ENCODE measurements around the gene BTBD16. TPM values are rescaled to one million over a fixed set of nuclear protein-coding genes. Genes with fewer than 3 reads are reported as not detected.

Gene BTBD16
- total RNA-seq, 3 donors from 2014 or later: 0.29 TPM; not detected in 2

DNA sequence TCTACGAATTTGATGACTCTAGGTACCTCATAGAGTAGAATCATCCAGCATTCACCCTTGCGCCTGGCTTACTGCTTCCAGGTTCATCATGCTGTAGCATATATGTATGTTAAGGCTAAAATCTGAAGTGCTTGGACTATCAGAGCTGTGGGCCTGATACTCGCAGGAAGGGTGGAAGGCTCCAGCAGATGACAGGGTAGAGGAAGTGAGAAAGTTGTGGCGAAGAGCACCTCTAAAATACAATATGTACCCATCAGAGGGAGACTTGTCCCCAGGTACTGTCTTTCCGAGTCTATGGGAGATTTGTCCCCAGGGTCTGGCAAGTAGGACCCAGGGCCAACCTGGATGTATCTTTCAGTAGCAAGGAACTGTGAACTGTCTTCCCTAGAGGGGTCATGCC lies 55.3 kb downstream of the BTBD16 start:
- no peak for DNase-seq (ENCODE audit: low spot score in 2 of 2)
- Histone ChIP-seq H3K4me1 (no peaks in the 10 kb centered on the region), H3K27me3 (no peaks in the 10 kb centered on the region), H3K36me3 (no peaks in the 10 kb centered on the region), H3K9me3 (no peaks in the 10 kb centered on the region), H3K4me3 (no peak overlapping the region), H3K27ac (no peak overlapping the region)
- intact Hi-C loops (cut with DNase I; ENCODE audit: low total_unique reads): no loop called here
- no peak for TF ChIP-seq POLR2A (IDR thresholded peaks at IDR 0.05)
- TF ChIP-seq, protein P1, sequence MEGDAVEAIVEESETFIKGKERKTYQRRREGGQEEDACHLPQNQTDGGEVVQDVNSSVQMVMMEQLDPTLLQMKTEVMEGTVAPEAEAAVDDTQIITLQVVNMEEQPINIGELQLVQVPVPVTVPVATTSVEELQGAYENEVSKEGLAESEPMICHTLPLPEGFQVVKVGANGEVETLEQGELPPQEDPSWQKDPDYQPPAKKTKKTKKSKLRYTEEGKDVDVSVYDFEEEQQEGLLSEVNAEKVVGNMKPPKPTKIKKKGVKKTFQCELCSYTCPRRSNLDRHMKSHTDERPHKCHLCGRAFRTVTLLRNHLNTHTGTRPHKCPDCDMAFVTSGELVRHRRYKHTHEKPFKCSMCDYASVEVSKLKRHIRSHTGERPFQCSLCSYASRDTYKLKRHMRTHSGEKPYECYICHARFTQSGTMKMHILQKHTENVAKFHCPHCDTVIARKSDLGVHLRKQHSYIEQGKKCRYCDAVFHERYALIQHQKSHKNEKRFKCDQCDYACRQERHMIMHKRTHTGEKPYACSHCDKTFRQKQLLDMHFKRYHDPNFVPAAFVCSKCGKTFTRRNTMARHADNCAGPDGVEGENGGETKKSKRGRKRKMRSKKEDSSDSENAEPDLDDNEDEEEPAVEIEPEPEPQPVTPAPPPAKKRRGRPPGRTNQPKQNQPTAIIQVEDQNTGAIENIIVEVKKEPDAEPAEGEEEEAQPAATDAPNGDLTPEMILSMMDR (IDR thresholded peaks at IDR 0.05): no peak
- no peak for TF ChIP-seq POLR2AphosphoS5 (IDR thresholded peaks at IDR 0.05)

DNA sequence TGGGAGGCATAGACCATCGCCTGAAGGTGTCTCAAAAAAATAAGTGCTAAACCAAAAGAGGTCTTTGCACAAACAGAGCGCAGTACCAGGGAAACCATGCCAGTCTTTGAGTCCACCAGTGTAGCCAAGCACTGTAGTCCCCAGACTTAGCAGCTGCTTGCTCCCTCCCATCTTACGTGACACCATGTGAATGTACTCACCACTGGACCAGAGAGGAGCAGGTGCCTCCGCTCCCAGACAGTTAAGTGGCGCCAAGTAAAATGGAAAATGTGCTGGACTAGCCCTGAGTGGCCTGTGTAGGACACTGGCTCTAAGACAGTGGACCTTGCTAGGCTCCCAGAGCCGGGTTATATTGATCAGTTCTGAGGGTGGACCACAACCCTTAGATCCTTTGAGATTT lies 55.7 kb downstream of the BTBD16 start:
- no peaks in the 10 kb centered on the region for H3K4me1 ChIP-seq
- TF ChIP-seq, protein P1 (IDR thresholded peaks at IDR 0.05): no peak
- TF ChIP-seq POLR2AphosphoS5 (IDR thresholded peaks at IDR 0.05): no peak
- no peak for TF ChIP-seq POLR2A (IDR thresholded peaks at IDR 0.05)
- DNase-seq (ENCODE audit: low spot score in 2 of 2): no peak

GRCh38 chr10:122327237-122328206 lies 56.4 kb downstream of the BTBD16 start:
- DNase-seq (ENCODE audit: low spot score in 2 of 2): no peak
- TF ChIP-seq, protein P1 (IDR thresholded peaks at IDR 0.05): no peak
- TF ChIP-seq POLR2A (IDR thresholded peaks at IDR 0.05) (no peak), POLR2AphosphoS5 (IDR thresholded peaks at IDR 0.05) (no peak)
- Histone ChIP-seq H3K4me1 (no peaks in the 10 kb centered on the region), H3K27me3 (no peaks in the 10 kb centered on the region), H3K9me3 (no peaks in the 10 kb centered on the region), H3K36me3 (no peaks in the 10 kb centered on the region), H3K27ac (no peak overlapping the region), H3K4me3 (no peak overlapping the region)
- intact Hi-C loops (cut with DNase I; ENCODE audit: low total_unique reads): no loop called here

More for the DNA sequence above, 55.7 kb downstream of the BTBD16 start:
- intact Hi-C loops (cut with DNase I; ENCODE audit: low total_unique reads): no loop called here
- H3K27me3 ChIP-seq: no peaks in the 10 kb centered on the region
- H3K36me3 ChIP-seq: no peaks in the 10 kb centered on the region
- no peak overlapping the region for H3K4me3 ChIP-seq
- no peaks in the 10 kb centered on the region for H3K9me3 ChIP-seq
- no peak overlapping the region for H3K27ac ChIP-seq

GRCh38 chr10:122328676-122329075 lies 57.6 kb downstream of the BTBD16 start:
- Histone ChIP-seq H3K27me3 (no peaks in the 10 kb centered on the region), H3K36me3 (no peaks in the 10 kb centered on the region), H3K4me1 (no peaks in the 10 kb centered on the region), H3K9me3 (no peaks in the 10 kb centered on the region), H3K27ac (no peak overlapping the region), H3K4me3 (no peak overlapping the region)
- intact Hi-C loops (cut with DNase I; ENCODE audit: low total_unique reads): no loop called here
- DNase-seq (ENCODE audit: low spot score in 2 of 2): no peak
- TF ChIP-seq POLR2A (IDR thresholded peaks at IDR 0.05) (no peak), POLR2AphosphoS5 (IDR thresholded peaks at IDR 0.05) (no peak)
- TF ChIP-seq, protein P1 (IDR thresholded peaks at IDR 0.05): no peak

DNA sequence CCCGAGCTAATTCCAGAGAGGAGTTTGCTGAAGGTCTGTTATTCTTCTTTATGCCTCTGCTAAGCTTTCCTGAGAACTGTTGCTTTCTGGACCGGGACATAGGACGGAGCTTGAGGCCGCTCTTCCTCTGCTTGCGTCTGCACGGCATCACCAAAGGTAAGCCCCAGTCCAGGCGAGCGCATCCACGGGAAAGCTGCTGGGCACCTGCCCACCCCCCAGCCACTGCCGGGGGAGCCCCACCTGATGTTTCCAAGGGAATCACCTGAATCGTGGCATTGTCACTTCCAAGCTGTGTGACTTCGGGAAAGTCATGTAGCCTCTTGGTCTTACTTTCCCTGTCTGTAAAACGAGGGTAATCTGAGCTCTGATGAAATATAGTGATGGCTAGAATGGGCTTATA lies 58.3 kb downstream of the BTBD16 start:
- TF ChIP-seq, protein P1 (IDR thresholded peaks at IDR 0.05): no peak
- TF ChIP-seq POLR2A (IDR thresholded peaks at IDR 0.05) (no peak), POLR2AphosphoS5 (IDR thresholded peaks at IDR 0.05) (no peak)
- intact Hi-C loops (cut with DNase I; ENCODE audit: low total_unique reads): no loop called here
- H3K4me3 ChIP-seq: no peak overlapping the region
- H3K9me3 ChIP-seq: no peaks in the 10 kb centered on the region
- H3K27me3 ChIP-seq: no peaks in the 10 kb centered on the region
- DNase-seq (ENCODE audit: low spot score in 2 of 2): no peak
- no peaks in the 10 kb centered on the region for H3K4me1 ChIP-seq
- H3K36me3 ChIP-seq: no peaks in the 10 kb centered on the region
- H3K27ac ChIP-seq: no peak overlapping the region

Measured in breast epithelium (tissue), 4 donors.